Suprapubic skin (tissue), 4 donors: ENCODE measurements around the gene BTBD2. TPM values are rescaled to one million over a fixed set of nuclear protein-coding genes. Genes with fewer than 3 reads are reported as not detected.

Source experiments
- DNase-seq, 2 donors: peaks; one replicate each; pipeline ENCODE4 v3.0.0-alpha.2; 2019; ENCODE audit warnings: low spot score in 2 of 2
- H3K27ac ChIP-seq: fragments of 200-600 bp; sonication (generic); one replicate; pipeline ENCODE4 v1.5.1; 2019
- H3K27me3 ChIP-seq: fragments of 200-600 bp; sonication (generic); one replicate; pipeline ENCODE4 v1.5.1; 2019
- H3K36me3 ChIP-seq: fragments of 200-600 bp; sonication (generic); one replicate; pipeline ENCODE4 v1.5.1; 2019
- H3K4me1 ChIP-seq: fragments of 200-600 bp; sonication (generic); one replicate; pipeline ENCODE4 v1.5.1; 2019
- H3K4me3 ChIP-seq: fragments of 200-600 bp; sonication (generic); one replicate; pipeline ENCODE4 v1.5.1; 2019; ENCODE audit warnings: mild to moderate bottlenecking
- H3K9me3 ChIP-seq: fragments of 200-600 bp; sonication (generic); one replicate; pipeline ENCODE4 v1.5.1; 2019
- EP300 ChIP-seq: sonication (generic); formaldehyde crosslinking; IDR thresholded peaks from one replicate; pipeline ENCODE4 v1.6.1; 2017; ENCODE audit warnings: antibody characterized with exemption
- POLR2A ChIP-seq, 2 donors: fragments of 450-650 bp; IDR thresholded peaks; one replicate each; pipeline ENCODE4 v1.6.1; 2017; ENCODE audit warnings: antibody characterized with exemption in 2 of 2, mild to moderate bottlenecking in 2 of 2, moderate library complexity in 2 of 2
- POLR2AphosphoS5 ChIP-seq, 3 donors: sonication (generic); formaldehyde crosslinking; IDR thresholded peaks; one replicate each; pipeline ENCODE4 v1.6.1; 2017; ENCODE audit warnings: antibody characterized with exemption in 3 of 3
- WGBS: methylation state at CpG from one replicate; pipeline ENCODE4 v1.1.5; 2018; 5-methylcytosine and 5-hydroxymethylcytosine counted together
- total RNA-seq, 4 donors: library from RNA; depleted of rRNA; stranded (reverse); fragments of >200 nt; gene quantifications; one replicate each; pipeline ENCODE4 v1.1.0, GENCODE V29; 2016
- TF ChIP-seq, protein P1 (sequence below), 2 donors: fragments of 200-600 bp in 1 of 2; fragments of 450-650 bp in 1 of 2; sonication (generic) in 1 of 2; IDR thresholded peaks; one replicate each; pipeline ENCODE4 v1.5.1; 2016 to 2019; ENCODE audit warnings: antibody characterized with exemption in 2 of 2, mild to moderate bottlenecking in 1 of 2, moderate library complexity in 1 of 2

The BTBD2 gene
- total RNA-seq, 4 donors from 2014 or later: 83.0 to 101 (median 90.3) TPM

DNA sequence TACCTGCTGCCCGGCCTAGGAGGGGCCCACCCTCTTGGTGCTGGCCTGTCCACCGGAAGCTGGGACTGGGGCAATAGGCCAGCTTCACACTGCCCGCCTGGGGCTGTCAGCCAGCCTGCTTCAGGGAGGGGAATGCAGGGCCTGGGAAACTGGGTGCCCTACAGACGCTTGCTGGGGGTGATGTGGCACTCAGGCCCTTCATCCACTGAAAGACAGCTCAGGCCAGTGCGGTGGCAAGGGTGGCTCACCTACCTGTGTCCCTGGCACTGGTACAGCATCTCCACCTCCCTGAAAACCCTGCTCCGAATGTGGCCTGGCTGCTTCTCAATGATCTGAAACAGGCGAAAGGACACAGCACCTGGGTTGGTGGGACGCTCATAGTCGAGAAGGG, 27.7 kb upstream of the BTBD2 start:
- peaks cover 84% of the 10 kb centered on the region for H3K4me1 ChIP-seq
- H3K27ac ChIP-seq: peak overlapping the region; percentile 82
- peaks cover 65% of the 10 kb centered on the region for H3K36me3 ChIP-seq
- DNase-seq: peak in 1 of 2 donors; percentile 71
- H3K9me3 ChIP-seq: no peaks in the 10 kb centered on the region
- TF ChIP-seq POLR2A (IDR thresholded peaks at IDR 0.05) (no peak), EP300 (no peak), POLR2AphosphoS5 (IDR thresholded peaks at IDR 0.05) (no peak)
- no peak overlapping the region for H3K4me3 ChIP-seq
- 79% methylated on average over 5 of the region's 9 CpGs for WGBS
- no peaks in the 10 kb centered on the region for H3K27me3 ChIP-seq

DNA sequence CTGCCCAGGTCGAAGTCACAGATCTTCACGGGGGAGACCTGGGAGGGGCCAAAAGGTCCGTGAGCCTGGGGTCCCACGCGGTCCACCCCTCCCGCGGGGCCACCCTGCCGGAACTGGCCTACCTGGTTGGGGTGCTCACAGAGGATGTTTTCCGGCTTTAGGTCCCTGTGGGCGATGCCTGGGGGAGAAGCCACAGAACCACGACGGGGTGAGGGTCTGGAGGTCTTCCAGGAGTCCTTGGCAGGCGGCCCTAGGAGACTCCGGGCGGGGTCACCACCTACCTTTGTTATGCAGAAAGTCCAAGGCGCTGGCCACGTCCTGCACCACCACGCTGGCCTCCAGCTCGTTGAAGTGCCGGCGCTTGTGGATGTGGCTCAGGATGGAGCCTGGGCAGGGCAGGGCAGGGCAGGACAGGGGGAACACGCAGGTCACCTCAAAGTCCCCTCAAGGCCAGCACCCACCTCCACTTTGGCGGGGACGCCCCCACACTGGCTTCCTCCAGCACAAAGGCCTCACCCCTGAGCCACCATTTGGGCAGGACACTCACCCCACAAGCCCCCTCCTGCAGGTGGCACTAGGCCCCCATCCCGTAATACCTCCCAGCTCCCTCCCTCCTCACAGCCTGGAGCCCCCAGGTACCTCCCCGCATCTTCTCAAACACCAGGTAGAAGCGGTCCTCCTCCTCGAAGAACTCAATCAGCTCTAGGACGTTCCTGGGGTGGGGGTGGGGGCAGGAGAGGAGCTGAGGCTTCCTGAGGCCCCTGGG, 27.2 kb upstream of the BTBD2 start:
- Histone ChIP-seq H3K4me3 (peak overlapping the region; percentile 34), H3K36me3 (peaks cover 71% of the 10 kb centered on the region), H3K9me3 (no peaks in the 10 kb centered on the region), H3K27me3 (no peaks in the 10 kb centered on the region), H3K4me1 (peaks cover 83% of the 10 kb centered on the region), H3K27ac (peak overlapping the region; percentile 82)
- TF ChIP-seq POLR2AphosphoS5 (IDR thresholded peaks at IDR 0.05): no peak
- TF ChIP-seq, protein P1, sequence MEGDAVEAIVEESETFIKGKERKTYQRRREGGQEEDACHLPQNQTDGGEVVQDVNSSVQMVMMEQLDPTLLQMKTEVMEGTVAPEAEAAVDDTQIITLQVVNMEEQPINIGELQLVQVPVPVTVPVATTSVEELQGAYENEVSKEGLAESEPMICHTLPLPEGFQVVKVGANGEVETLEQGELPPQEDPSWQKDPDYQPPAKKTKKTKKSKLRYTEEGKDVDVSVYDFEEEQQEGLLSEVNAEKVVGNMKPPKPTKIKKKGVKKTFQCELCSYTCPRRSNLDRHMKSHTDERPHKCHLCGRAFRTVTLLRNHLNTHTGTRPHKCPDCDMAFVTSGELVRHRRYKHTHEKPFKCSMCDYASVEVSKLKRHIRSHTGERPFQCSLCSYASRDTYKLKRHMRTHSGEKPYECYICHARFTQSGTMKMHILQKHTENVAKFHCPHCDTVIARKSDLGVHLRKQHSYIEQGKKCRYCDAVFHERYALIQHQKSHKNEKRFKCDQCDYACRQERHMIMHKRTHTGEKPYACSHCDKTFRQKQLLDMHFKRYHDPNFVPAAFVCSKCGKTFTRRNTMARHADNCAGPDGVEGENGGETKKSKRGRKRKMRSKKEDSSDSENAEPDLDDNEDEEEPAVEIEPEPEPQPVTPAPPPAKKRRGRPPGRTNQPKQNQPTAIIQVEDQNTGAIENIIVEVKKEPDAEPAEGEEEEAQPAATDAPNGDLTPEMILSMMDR (IDR thresholded peaks at IDR 0.05): no peak
- TF ChIP-seq EP300: no peak
- no peak for TF ChIP-seq POLR2A (IDR thresholded peaks at IDR 0.05)
- peak; percentile 82 to 83 for DNase-seq
- WGBS: 30% methylated on average over 13 of the region's 29 CpGs

DNA sequence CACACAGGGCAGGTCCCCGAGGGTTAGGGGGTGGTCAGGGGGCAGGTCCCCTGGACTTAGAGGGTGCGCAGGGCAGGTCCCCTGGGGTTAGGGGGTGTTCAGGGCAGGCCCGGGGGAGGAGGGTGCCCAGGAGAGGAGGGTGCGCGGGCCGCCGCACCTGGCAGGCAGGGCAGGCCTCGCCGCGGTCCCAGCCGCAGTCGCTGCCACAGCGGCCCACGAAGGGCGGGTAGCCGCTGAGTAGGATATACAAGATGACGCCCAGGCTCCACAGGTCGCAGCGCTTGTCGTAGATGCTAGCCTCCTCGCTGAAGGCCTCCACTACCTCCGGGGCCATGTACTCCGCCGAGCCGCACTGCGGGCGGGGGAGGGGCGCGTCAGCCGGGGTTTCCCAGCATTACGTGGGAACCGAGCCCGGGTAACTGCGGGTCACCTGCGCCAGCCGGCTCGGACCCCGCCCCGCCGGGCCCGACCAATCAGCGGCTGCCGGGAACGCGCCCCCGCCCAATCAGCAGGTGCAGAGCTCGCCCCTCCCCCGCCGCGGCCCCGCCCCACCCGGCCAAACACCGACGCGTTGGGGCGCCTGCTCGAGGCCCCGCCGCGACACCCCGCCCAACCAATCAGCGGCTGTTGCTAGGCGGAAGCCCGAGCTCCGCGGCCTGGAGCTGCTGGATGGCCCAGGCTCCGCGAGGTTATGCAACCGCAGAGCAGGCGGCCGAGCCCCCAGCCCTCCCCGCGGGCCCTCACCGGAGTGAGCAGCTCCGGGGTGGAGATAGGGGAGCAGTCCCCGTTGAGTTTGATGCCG, 26.4 kb upstream of the BTBD2 start:
- Histone ChIP-seq H3K27me3 (no peaks in the 10 kb centered on the region), H3K36me3 (peaks cover 70% of the 10 kb centered on the region), H3K9me3 (no peaks in the 10 kb centered on the region), H3K27ac (peak overlapping the region; percentile 82), H3K4me3 (peak overlapping the region; percentile 34), H3K4me1 (peaks cover 75% of the 10 kb centered on the region)
- DNase-seq: peak; percentile 98 to 99
- WGBS: 50% methylated on average over 2 of the region's 77 CpGs
- TF ChIP-seq POLR2AphosphoS5 (IDR thresholded peaks at IDR 0.05) (peak; percentile 26 to 81 (median 56)), EP300 (peak; percentile 42), POLR2A (IDR thresholded peaks at IDR 0.05) (no peak)
- TF ChIP-seq, protein P1 (IDR thresholded peaks at IDR 0.05): no peak

DNA sequence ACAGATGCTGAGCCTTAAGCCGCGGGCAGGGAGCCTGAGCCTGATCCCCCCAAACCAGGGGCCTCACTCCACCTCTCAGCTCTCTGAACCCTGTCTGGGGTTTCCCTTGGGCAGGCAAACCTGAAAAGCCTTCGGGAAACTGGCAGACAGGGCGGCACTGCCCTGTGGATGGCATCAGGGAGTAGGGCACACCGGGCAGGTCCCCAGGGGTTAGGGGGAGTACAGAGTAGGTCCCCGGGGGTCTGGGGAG, 25.8 kb upstream of the BTBD2 start:
- peak overlapping the region; percentile 82 for H3K27ac ChIP-seq
- H3K36me3 ChIP-seq: peaks cover 65% of the 10 kb centered on the region
- peak in 1 of 2 donors; percentile 78 for DNase-seq
- no peaks in the 10 kb centered on the region for H3K9me3 ChIP-seq
- H3K4me1 ChIP-seq: peaks cover 70% of the 10 kb centered on the region
- no peak for TF ChIP-seq POLR2AphosphoS5 (IDR thresholded peaks at IDR 0.05)
- 45% methylated on average over 4 of the region's 6 CpGs for WGBS
- no peaks in the 10 kb centered on the region for H3K27me3 ChIP-seq
- H3K4me3 ChIP-seq: peak overlapping the region; percentile 34

DNA sequence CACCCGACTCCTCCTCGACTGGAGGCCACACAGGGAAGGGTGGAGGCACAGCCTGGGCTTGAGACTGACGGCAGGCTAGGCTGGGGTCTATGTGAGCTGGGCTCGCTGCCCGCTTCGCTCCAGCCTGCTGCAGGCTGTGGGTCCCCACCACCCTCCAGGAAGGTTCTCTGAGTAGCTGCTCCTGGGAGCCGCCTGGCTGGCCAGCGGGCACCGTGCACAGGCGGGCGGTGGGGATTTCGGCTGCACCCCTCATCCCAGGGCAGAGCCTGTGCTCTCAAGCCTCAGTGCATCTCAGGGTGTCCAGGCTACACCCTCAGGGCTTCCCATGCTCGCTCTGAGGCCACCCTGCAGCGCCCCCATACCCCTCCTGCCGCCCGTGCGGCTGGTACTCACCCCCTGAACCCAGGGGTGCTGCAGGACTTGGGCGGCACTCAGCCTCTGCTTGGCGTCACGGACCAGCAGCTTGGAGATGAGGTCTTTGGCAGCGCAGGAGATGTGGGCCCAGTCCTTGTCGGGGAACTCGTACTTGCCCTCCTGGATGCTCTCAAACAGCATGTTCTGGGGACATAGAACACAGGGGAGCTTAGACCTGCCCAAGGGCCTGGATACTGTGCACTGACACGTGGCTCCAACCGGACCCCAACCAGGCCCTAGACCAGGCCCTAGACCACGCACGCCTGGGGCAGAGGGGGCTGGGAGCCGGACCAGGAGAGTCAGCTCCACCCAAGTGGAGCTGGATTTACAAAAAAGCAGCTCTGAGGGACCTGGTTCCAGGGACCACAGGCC, 25.3 kb upstream of the BTBD2 start:
- H3K4me3 ChIP-seq: no peak overlapping the region
- H3K27me3 ChIP-seq: no peaks in the 10 kb centered on the region
- WGBS: 77% methylated on average over 8 of the region's 28 CpGs
- peak overlapping the region; percentile 82 for H3K27ac ChIP-seq
- H3K36me3 ChIP-seq: peaks cover 60% of the 10 kb centered on the region
- H3K4me1 ChIP-seq: peaks cover 64% of the 10 kb centered on the region
- H3K9me3 ChIP-seq: no peaks in the 10 kb centered on the region
- TF ChIP-seq POLR2A (IDR thresholded peaks at IDR 0.05) (no peak), POLR2AphosphoS5 (IDR thresholded peaks at IDR 0.05) (no peak), EP300 (no peak)
- TF ChIP-seq, protein P1 (IDR thresholded peaks at IDR 0.05): no peak
- peak in 1 of 2 donors; percentile 71 for DNase-seq
